ENCODE results near the gene SRP19. TPM values are rescaled to one million over a fixed set of nuclear protein-coding genes. Genes with fewer than 3 reads are reported as not detected.

Gene SRP19
- total RNA-seq, 6 experiments from 2014 or later, result 53.8 to 69.5 (median 58.9) TPM

GRCh38 chr5:112910529-112910928 lies 49.4 kb downstream of the SRP19 start:
- Mint-ChIP-seq H3K27ac (no peak overlapping the region), H3K4me1 (ENCODE audit: low read depth) (peaks cover 31% of the 10 kb centered on the region), H3K27me3 (ENCODE audit: insufficient read depth) (no peaks in the 10 kb centered on the region), H3K9me3 (no peaks in the 10 kb centered on the region), H3K36me3 (ENCODE audit: low read depth) (peaks cover 12% of the 10 kb centered on the region; the same call in 1 of the 2 replicates), H3K4me3 (no peak overlapping the region)
- no peak for DNase-seq
- no peak for TF ChIP-seq CTCF (IDR thresholded peaks at IDR 0.05)

DNA sequence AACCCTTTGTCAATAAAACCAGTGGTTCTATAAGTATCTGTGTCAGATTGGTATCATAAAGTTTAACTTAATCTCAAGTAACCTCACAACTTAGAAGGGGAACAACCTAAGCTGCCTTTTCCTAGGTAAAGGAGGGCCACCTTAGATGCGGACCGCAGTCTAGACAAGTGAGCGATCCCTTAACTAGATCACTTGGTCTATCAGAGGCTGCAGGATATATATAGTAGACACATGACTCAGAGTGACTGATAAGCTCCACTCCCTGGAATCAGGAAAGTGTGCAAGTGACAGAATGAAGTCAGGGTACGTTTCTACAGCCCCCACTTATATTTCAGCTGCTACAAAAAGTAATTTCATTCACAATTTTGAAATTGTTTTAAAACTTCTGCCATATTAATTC lies 53.5 kb downstream of the SRP19 start:
- H3K27ac Mint-ChIP-seq, result peak overlapping the region; percentile 23
- peaks cover 40% of the 10 kb centered on the region for H3K36me3 Mint-ChIP-seq (ENCODE audit: low read depth)
- no peaks in the 10 kb centered on the region for H3K9me3 Mint-ChIP-seq
- H3K4me1 Mint-ChIP-seq (ENCODE audit: low read depth), result peaks cover 68% of the 10 kb centered on the region
- no peak for TF ChIP-seq CTCF (IDR thresholded peaks at IDR 0.05)
- DNase-seq, result peak; percentile 37
- no peak overlapping the region for H3K4me3 Mint-ChIP-seq
- H3K27me3 Mint-ChIP-seq (ENCODE audit: insufficient read depth), result peaks cover 2% of the 10 kb centered on the region

DNA sequence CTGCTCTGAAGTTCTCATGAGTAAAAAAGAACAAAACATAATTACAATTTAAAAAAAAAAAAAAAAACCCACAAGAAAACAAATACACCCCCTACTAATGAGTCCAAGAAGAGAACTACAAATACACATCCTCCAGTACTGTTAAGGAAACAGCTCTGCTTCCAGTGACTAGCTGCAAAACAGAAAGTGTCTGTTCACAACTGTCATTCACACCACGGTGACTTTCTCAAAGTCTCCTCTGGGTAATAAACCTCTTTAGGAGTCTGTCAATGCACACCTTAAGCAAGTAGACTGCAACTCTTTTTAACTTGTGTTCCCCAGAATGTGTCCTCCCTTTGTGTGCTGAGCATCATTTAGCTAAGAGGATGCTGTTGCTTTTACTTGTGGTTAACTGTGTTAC lies 54.7 kb downstream of the SRP19 start:
- no peak for DNase-seq
- no peak for TF ChIP-seq CTCF (IDR thresholded peaks at IDR 0.05)
- peaks cover 48% of the 10 kb centered on the region for H3K36me3 Mint-ChIP-seq (ENCODE audit: low read depth)
- H3K27me3 Mint-ChIP-seq (ENCODE audit: insufficient read depth), result peaks cover 2% of the 10 kb centered on the region
- no peak overlapping the region for H3K4me3 Mint-ChIP-seq
- no peaks in the 10 kb centered on the region for H3K9me3 Mint-ChIP-seq
- peaks cover 80% of the 10 kb centered on the region for H3K4me1 Mint-ChIP-seq (ENCODE audit: low read depth)
- H3K27ac Mint-ChIP-seq, result peak overlapping the region; percentile 40; the same call in 1 of the 2 replicates

GRCh38 chr5:112917453-112917995 lies 56.4 kb downstream of the SRP19 start:
- Mint-ChIP-seq H3K36me3 (ENCODE audit: low read depth) (peaks cover 51% of the 10 kb centered on the region), H3K27ac (peak overlapping the region; percentile 24; the same call in 1 of the 2 replicates), H3K9me3 (no peaks in the 10 kb centered on the region), H3K4me3 (no peak overlapping the region), H3K4me1 (ENCODE audit: low read depth) (peaks cover 82% of the 10 kb centered on the region), H3K27me3 (ENCODE audit: insufficient read depth) (peaks cover 4% of the 10 kb centered on the region)
- peak; percentile 56 for TF ChIP-seq CTCF (IDR thresholded peaks at IDR 0.05)
- no peak for DNase-seq

GRCh38 chr5:112918136-112918535 lies 57.0 kb downstream of the SRP19 start:
- no peak for TF ChIP-seq CTCF (IDR thresholded peaks at IDR 0.05)
- no peak for DNase-seq
- peaks cover 4% of the 10 kb centered on the region for H3K27me3 Mint-ChIP-seq (ENCODE audit: insufficient read depth)
- peaks cover 83% of the 10 kb centered on the region for H3K4me1 Mint-ChIP-seq (ENCODE audit: low read depth)
- H3K4me3 Mint-ChIP-seq, result no peak overlapping the region
- peaks cover 45% of the 10 kb centered on the region for H3K36me3 Mint-ChIP-seq (ENCODE audit: low read depth)
- H3K27ac Mint-ChIP-seq, result no peak overlapping the region
- no peaks in the 10 kb centered on the region for H3K9me3 Mint-ChIP-seq
